Gastrocnemius medialis (tissue), 4 donors: Measurements from ENCODE around the gene S100A7. TPM values are rescaled to one million over a fixed set of nuclear protein-coding genes. Genes with fewer than 3 reads are reported as not detected.
A peak's percentile ranks its signal among the peaks of the same experiment; 100 is the strongest.

Experiments
- ATAC-seq, 2 donors: fragments of 150-250 bp; one replicate each; pipeline ENCODE4 v1.9.1; 2016
- DNase-seq, 2 donors: peaks; one replicate each; pipeline ENCODE4 v3.0.0-alpha.2; 2019
- H3K27ac ChIP-seq, 4 donors: fragments of 200-600 bp; sonication (generic); 1 replicate in 1 of 4; 2 replicates in 3 of 4; pipeline ENCODE4 v1.5.1; 2016 to 2018; ENCODE audit warnings: mild to moderate bottlenecking in 2 of 4, moderate library complexity in 1 of 4
- H3K27me3 ChIP-seq, 3 donors: fragments of 200-600 bp; sonication (generic) in 2 of 3; 1 replicate in 1 of 3; 2 replicates in 2 of 3; pipeline versions ENCODE4 v1.5.1 to v1.6.0; 2016 to 2019; ENCODE audit warnings: mild to moderate bottlenecking in 1 of 3, moderate library complexity in 1 of 3
- H3K36me3 ChIP-seq, 2 donors: fragments of 200-600 bp; sonication (generic) in 1 of 2; one replicate each; pipeline ENCODE4 v1.5.1; 2017 to 2018
- H3K4me1 ChIP-seq, 2 donors: fragments of 200-600 bp; sonication (generic) in 1 of 2; one replicate each; pipeline ENCODE4 v1.5.1; 2016 to 2017; ENCODE audit warnings: mild to moderate bottlenecking in 2 of 2
- H3K4me3 ChIP-seq, 4 donors: fragments of 200-600 bp; sonication (generic) in 3 of 4; 1 replicate in 1 of 4; 2 replicates in 3 of 4; pipeline ENCODE4 v1.5.1; 2016 to 2019; ENCODE audit warnings: mild to moderate bottlenecking in 2 of 4
- H3K9me3 ChIP-seq, 3 donors: fragments of 200-600 bp; sonication (generic) in 2 of 3; 1 replicate in 1 of 3; 2 replicates in 2 of 3; pipeline ENCODE4 v1.5.1; 2016 to 2019
- POLR2A ChIP-seq, 2 donors: fragments of 450-650 bp; IDR thresholded peaks; one replicate each; pipeline ENCODE4 v1.6.1; 2017; ENCODE audit warnings: antibody characterized with exemption in 2 of 2, mild to moderate bottlenecking in 2 of 2, moderate library complexity in 2 of 2
- in situ Hi-C, 4 donors: fragments of 200-750 bp; cut with MboI; loops; one replicate each; pipeline versions ENCODE4 v1.15.0 to v1.8.0; 2017; ENCODE audit warnings: low sequenced_read_pairs in 4 of 4
- intact Hi-C: fragments of 100-400 bp; cut with DNase I; formaldehyde crosslinking; loops from one replicate; pipeline ENCODE4 v1.15.1; 2023; ENCODE audit warnings: low total_unique reads
- total RNA-seq, 4 donors: library from RNA; depleted of rRNA; stranded (reverse); fragments of >200 nt; gene quantifications; one replicate each; pipeline versions ENCODE4 v1.1.0 to v1.2.3, GENCODE V29; 2016
- TF ChIP-seq, protein P1 (sequence below), 5 experiments: fragments of 450-650 bp in 3 of 5; fragments of 200-600 bp in 2 of 5; sonication (generic) in 2 of 5; IDR thresholded peaks in 4 of 5; conservative IDR thresholded peaks in 1 of 5; 1 replicate in 4 of 5; 2 replicates in 1 of 5; pipeline ENCODE4 v1.5.1; 2016 to 2019; ENCODE audit warnings: antibody characterized with exemption in 5 of 5, mild to moderate bottlenecking in 3 of 5, moderate library complexity in 3 of 5

The S100A7 gene
- not detected for total RNA-seq

- Histone ChIP-seq H3K4me1 (no peaks in the 10 kb centered on the region), H3K27ac (no peak within 1 kb of the TSS), H3K4me3 (no peak within 1 kb of the TSS), H3K27me3 (peaks cover 0 to 4% (median 3%) of the 10 kb centered on the region in 3 donors), H3K9me3 (no peaks in the 10 kb centered on the region), H3K36me3 (no peaks in the 10 kb centered on the region)
- DNase-seq (no peak), ATAC-seq (no peak)
- intact Hi-C loops: no loop called here
- no peak for TF ChIP-seq POLR2A (IDR thresholded peaks at IDR 0.05)
- TF ChIP-seq, protein P1, sequence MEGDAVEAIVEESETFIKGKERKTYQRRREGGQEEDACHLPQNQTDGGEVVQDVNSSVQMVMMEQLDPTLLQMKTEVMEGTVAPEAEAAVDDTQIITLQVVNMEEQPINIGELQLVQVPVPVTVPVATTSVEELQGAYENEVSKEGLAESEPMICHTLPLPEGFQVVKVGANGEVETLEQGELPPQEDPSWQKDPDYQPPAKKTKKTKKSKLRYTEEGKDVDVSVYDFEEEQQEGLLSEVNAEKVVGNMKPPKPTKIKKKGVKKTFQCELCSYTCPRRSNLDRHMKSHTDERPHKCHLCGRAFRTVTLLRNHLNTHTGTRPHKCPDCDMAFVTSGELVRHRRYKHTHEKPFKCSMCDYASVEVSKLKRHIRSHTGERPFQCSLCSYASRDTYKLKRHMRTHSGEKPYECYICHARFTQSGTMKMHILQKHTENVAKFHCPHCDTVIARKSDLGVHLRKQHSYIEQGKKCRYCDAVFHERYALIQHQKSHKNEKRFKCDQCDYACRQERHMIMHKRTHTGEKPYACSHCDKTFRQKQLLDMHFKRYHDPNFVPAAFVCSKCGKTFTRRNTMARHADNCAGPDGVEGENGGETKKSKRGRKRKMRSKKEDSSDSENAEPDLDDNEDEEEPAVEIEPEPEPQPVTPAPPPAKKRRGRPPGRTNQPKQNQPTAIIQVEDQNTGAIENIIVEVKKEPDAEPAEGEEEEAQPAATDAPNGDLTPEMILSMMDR (IDR thresholded peaks at IDR 0.05 in 4 of 5, conservative IDR thresholded peaks at IDR 0.05 in 1 of 5): no peak
- in situ Hi-C loops: no loop called here
Measured at GRCh38 chr1:153460551-153460950, at the start of gene S100A7. Gene S100A7 (minus strand): TSS chr1:153460651. CDS start chr1:153459013, 1,638 bp downstream.

GRCh38 chr1:153509729-153510354, 49.4 kb upstream of the S100A7 start:
- no peak for TF ChIP-seq POLR2A (IDR thresholded peaks at IDR 0.05)
- TF ChIP-seq, protein P1 (IDR thresholded peaks at IDR 0.05 in 4 of 5, conservative IDR thresholded peaks at IDR 0.05 in 1 of 5): peak; percentile 9 to 60 (median 45)
- Histone ChIP-seq H3K27ac (no peak overlapping the region), H3K36me3 (no peaks in the 10 kb centered on the region), H3K4me1 (peaks cover 19 to 26% of the 10 kb centered on the region in 2 donors), H3K9me3 (no peaks in the 10 kb centered on the region), H3K27me3 (no peaks in the 10 kb centered on the region), H3K4me3 (no peak overlapping the region)
- ATAC-seq: no peak
- in situ Hi-C loops: loop anchor here (5.0 to 25.0 kb wide), 5 partner anchors 52 to 477 kb away; partner anchors contain the start of genes S100A2 (in 3 of the 4), JTB (in 1 of the 4), RAB13 (in 1 of the 4) and RPS27 (in 1 of the 4)
- DNase-seq: no peak
- intact Hi-C loops: loop anchor here (2.0 to 5.0 kb wide), 3 partner anchors 23 to 162 kb away; partner anchors contain the start of genes ILF2 and S100A14

- DNase-seq (no peak), ATAC-seq (no peak)
- H3K36me3 ChIP-seq: no peaks in the 10 kb centered on the region
- TF ChIP-seq POLR2A (IDR thresholded peaks at IDR 0.05): no peak
- TF ChIP-seq, protein P1 (IDR thresholded peaks at IDR 0.05 in 4 of 5, conservative IDR thresholded peaks at IDR 0.05 in 1 of 5): no peak
- no peaks in the 10 kb centered on the region for H3K9me3 ChIP-seq
- H3K27ac ChIP-seq: no peak overlapping the region
- H3K4me1 ChIP-seq: peaks cover 19 to 26% of the 10 kb centered on the region in 2 donors
- H3K4me3 ChIP-seq: no peak overlapping the region
- H3K27me3 ChIP-seq: no peaks in the 10 kb centered on the region
- in situ Hi-C loops: loop anchor here in 1 of 4 donors (25.0 kb wide), 1 partner anchor 478 kb away; the partner anchor contains the start of genes JTB, RAB13 and RPS27
- intact Hi-C loops: no loop called here
Measured at GRCh38 chr1:153509036-153509435, 48.6 kb upstream of the S100A7 start.

GRCh38 chr1:153507926-153508583, 47.6 kb upstream of the S100A7 start:
- H3K27ac ChIP-seq: peak overlapping the region; percentile 69 to 78 (median 74)
- no peaks in the 10 kb centered on the region for H3K27me3 ChIP-seq
- intact Hi-C loops (no loop called here), in situ Hi-C loops (loop anchor here in 1 of 4 donors (25.0 kb wide), 1 partner anchor 479 kb away; the partner anchor contains the start of genes JTB, RAB13 and RPS27)
- no peak for ATAC-seq
- peaks cover 19 to 26% of the 10 kb centered on the region in 2 donors for H3K4me1 ChIP-seq
- no peak for DNase-seq
- TF ChIP-seq, protein P1 (IDR thresholded peaks at IDR 0.05 in 4 of 5, conservative IDR thresholded peaks at IDR 0.05 in 1 of 5): no peak
- no peak for TF ChIP-seq POLR2A (IDR thresholded peaks at IDR 0.05)
- no peaks in the 10 kb centered on the region for H3K36me3 ChIP-seq
- no peaks in the 10 kb centered on the region for H3K9me3 ChIP-seq
- no peak overlapping the region for H3K4me3 ChIP-seq
